K562 (cell line): Measurements from ENCODE around the gene B4GALNT3. TPM values are rescaled to one million over a fixed set of nuclear protein-coding genes. Genes with fewer than 3 reads are reported as not detected.
A peak's percentile ranks its signal among the peaks of the same experiment; 100 is the strongest.

Source experiments
- CBX1 ChIP-seq: sonication (generic); IDR thresholded peaks from 2 replicates; pipeline ENCODE4 v1.6.1; 2016; ENCODE audit warnings: antibody characterized with exemption, low read depth, mild to moderate bottlenecking
- CXXC5 ChIP-seq: fragments of 250-450 bp; sonication (Bioruptor Pico); IDR thresholded peaks from 2 replicates; pipeline ENCODE4 v1.8.0; 2022; ENCODE audit warnings: inconsistent platforms, mild to moderate bottlenecking, moderate library complexity
- DPF2 ChIP-seq: fragments of 450-650 bp; IDR thresholded peaks from 2 replicates; pipeline ENCODE4 v1.6.1; 2016
- EGR1 ChIP-seq: fragments of 450-650 bp; conservative IDR thresholded peaks from 2 replicates; pipeline ENCODE4 v1.6.1; 2017; ENCODE audit warnings: mild to moderate bottlenecking
- KLF6 ChIP-seq: fragments of 250-450 bp; sonication (Bioruptor Pico); IDR thresholded peaks from 2 replicates; pipeline ENCODE4 v1.4.0; 2020; ENCODE audit warnings: mild to moderate bottlenecking, moderate library complexity, borderline replicate concordance
- NR2C2 ChIP-seq, 2 experiments: fragments of 200-800 bp in 1 of 2; sonication (Bioruptor generic) in 1 of 2; sonication (generic) in 1 of 2; formaldehyde crosslinking in 1 of 2; IDR thresholded peaks; 2 replicates each; pipeline versions ENCODE4 v1.6.1 to v1.8.0; 2016 to 2022; ENCODE audit warnings: mild to moderate bottlenecking in 1 of 2, missing compliant biosample characterization in 1 of 2, missing genetic modification characterization in 1 of 2, missing genetic modification reagents in 1 of 2
- NUFIP1 ChIP-seq: fragments of 450-650 bp; IDR thresholded peaks from 2 replicates; pipeline ENCODE4 v1.6.1; 2018; ENCODE audit not compliant: partially characterized antibody
- PURB ChIP-seq: sonication (generic); formaldehyde crosslinking; IDR thresholded peaks from 2 replicates; pipeline ENCODE4 v1.9.0; 2021; ENCODE audit warnings: low read depth, mild to moderate bottlenecking, missing genetic modification reagents
- SAFB ChIP-seq: fragments of 200-400 bp; formaldehyde crosslinking; IDR thresholded peaks from 2 replicates; pipeline ENCODE4 v1.6.1; 2017; ENCODE audit warnings: low read depth, low read length, borderline replicate concordance
- SREBF1 ChIP-seq: fragments of 150-350 bp; IDR thresholded peaks from 2 replicates; pipeline ENCODE4 v1.6.1; 2014; ENCODE audit warnings: antibody characterized with exemption, low read depth, low read length, borderline replicate concordance
- ZNF165 ChIP-seq: fragments of 250-450 bp; sonication (Bioruptor Pico); IDR thresholded peaks from 2 replicates; pipeline ENCODE4 v1.4.0; 2020; ENCODE audit warnings: borderline replicate concordance
- ZNF436 ChIP-seq: fragments of 250-450, 450-650 bp; sonication (Bioruptor Pico); formaldehyde crosslinking; IDR thresholded peaks from 2 replicates; pipeline ENCODE4 v1.7.0; 2020; ENCODE audit warnings: mild to moderate bottlenecking
- ZNF584 ChIP-seq: fragments of 200-800 bp; sonication (Bioruptor generic); IDR thresholded peaks from 2 replicates; pipeline ENCODE4 v1.6.1; 2016; ENCODE audit warnings: low read depth, mild to moderate bottlenecking, missing genetic modification characterization, missing compliant biosample characterization
- polyA plus RNA-seq, 8 experiments: library from polyadenylated mRNA; depleted of rRNA in 4 of 8; stranded (reverse) in 5 of 8; unstranded in 3 of 8; fragments of >200 nt; fragmentation: Nextera tagmentation in 2 of 8; fragmentation: Illumina TruSeq in 1 of 8; extraction: Ambion mirVana in 2 of 8; extraction: Trizol in 1 of 8; gene quantifications; 2 replicates each; pipeline versions ENCODE4 v1.2.1 to v1.2.3, GENCODE V29; 2011 to 2014; ENCODE audit warnings: inconsistent platforms in 1 of 8, missing spikeins in 1 of 8
- total RNA-seq, 7 experiments: library from RNA; depleted of rRNA in 6 of 7; stranded (reverse); fragments of >200 nt in 6 of 7; fragmentation: Illumina TruSeq in 2 of 7; extraction: Trizol in 2 of 7; gene quantifications; 2 replicates each; pipeline versions ENCODE4 v1.2.1 to v1.2.3, GENCODE V29; 2011 to 2021; ENCODE audit warnings: low replicate concordance in 1 of 7
- TF ChIP-seq, protein P1 (sequence below), 2 experiments: fragments of 450-650 bp; formaldehyde crosslinking in 1 of 2; IDR thresholded peaks; 2 replicates each; pipeline versions ENCODE4 v1.4.0 to v1.6.1; 2014 to 2020; ENCODE audit warnings: mild to moderate bottlenecking in 2 of 2, borderline replicate concordance in 1 of 2, low read depth in 1 of 2
- TF ChIP-seq, protein P2 (sequence below), 3 experiments: IDR thresholded peaks in 2 of 3; conservative IDR thresholded peaks in 1 of 3; 2 replicates each; pipeline ENCODE4 v1.5.1; 2011 to 2012; ENCODE audit warnings: low read length in 3 of 3, mild to moderate bottlenecking in 3 of 3, control low read depth in 2 of 3, improper control_type of control experiment in 1 of 3, inconsistent platforms in 1 of 3, low read depth in 1 of 3, mixed read lengths in 1 of 3, moderate library complexity in 1 of 3; ENCODE audit not compliant: insufficient read depth in 2 of 3
- TF ChIP-seq, protein P3 (sequence below): conservative IDR thresholded peaks from 2 replicates; pipeline ENCODE4 v1.6.1; 2011; ENCODE audit warnings: low read depth, mild to moderate bottlenecking, low read length; ENCODE audit not compliant: control insufficient read depth

B4GALNT3 gene
- total and polyA plus RNA-seq, 9 of the 15 experiments (the other 6 are each of a cell fraction or from before 2014, with no cell fraction given) = 0.04 to 0.36 (median 0.10) TPM; not detected in 6

DNA sequence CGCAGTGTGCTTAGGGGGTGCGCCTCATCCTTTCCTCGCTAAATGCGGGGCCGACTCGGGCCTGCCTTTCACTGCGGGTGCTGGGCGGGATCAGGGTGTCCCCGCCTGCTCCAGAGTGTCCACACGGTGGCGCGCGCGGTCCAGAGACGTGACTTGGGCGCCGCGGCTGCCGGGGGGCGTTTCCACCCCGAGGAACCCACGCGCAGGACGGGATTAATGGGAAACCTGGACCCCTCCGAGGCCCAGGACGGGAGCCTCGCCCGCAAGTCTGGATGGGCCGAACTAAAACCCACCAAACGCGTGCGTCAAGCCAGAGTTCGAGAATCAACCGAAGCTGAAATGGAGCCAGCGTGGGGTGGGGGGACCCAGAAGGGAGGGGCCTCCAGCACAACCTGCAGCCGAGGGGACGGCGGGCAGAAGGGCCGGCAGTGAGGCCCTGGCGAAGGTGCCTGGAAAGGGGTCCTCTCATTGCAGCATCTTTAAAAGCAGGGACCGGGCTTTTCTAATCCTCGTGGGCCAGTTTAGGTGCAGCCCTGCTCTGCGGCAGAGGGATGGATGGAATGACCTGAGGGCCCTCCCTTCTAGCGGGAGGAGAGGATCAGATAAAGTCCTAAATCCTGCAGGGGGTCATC lies 110.2 kb downstream of the B4GALNT3 start (continued):
- no peak for TF ChIP-seq ZNF584
- TF ChIP-seq, protein P1, sequence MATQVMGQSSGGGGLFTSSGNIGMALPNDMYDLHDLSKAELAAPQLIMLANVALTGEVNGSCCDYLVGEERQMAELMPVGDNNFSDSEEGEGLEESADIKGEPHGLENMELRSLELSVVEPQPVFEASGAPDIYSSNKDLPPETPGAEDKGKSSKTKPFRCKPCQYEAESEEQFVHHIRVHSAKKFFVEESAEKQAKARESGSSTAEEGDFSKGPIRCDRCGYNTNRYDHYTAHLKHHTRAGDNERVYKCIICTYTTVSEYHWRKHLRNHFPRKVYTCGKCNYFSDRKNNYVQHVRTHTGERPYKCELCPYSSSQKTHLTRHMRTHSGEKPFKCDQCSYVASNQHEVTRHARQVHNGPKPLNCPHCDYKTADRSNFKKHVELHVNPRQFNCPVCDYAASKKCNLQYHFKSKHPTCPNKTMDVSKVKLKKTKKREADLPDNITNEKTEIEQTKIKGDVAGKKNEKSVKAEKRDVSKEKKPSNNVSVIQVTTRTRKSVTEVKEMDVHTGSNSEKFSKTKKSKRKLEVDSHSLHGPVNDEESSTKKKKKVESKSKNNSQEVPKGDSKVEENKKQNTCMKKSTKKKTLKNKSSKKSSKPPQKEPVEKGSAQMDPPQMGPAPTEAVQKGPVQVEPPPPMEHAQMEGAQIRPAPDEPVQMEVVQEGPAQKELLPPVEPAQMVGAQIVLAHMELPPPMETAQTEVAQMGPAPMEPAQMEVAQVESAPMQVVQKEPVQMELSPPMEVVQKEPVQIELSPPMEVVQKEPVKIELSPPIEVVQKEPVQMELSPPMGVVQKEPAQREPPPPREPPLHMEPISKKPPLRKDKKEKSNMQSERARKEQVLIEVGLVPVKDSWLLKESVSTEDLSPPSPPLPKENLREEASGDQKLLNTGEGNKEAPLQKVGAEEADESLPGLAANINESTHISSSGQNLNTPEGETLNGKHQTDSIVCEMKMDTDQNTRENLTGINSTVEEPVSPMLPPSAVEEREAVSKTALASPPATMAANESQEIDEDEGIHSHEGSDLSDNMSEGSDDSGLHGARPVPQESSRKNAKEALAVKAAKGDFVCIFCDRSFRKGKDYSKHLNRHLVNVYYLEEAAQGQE (IDR thresholded peaks at IDR 0.05; ENCODE audit: borderline replicate concordance) = peak; percentile 77
- TF ChIP-seq, protein P1 (CRISPR knock-in tag; IDR thresholded peaks at IDR 0.05; ENCODE audit: low read depth) = no peak
- 0 out of 2 replicates have a peak, but pooled peaks have one; percentile 10 for TF ChIP-seq DPF2
- TF ChIP-seq, protein P2, sequence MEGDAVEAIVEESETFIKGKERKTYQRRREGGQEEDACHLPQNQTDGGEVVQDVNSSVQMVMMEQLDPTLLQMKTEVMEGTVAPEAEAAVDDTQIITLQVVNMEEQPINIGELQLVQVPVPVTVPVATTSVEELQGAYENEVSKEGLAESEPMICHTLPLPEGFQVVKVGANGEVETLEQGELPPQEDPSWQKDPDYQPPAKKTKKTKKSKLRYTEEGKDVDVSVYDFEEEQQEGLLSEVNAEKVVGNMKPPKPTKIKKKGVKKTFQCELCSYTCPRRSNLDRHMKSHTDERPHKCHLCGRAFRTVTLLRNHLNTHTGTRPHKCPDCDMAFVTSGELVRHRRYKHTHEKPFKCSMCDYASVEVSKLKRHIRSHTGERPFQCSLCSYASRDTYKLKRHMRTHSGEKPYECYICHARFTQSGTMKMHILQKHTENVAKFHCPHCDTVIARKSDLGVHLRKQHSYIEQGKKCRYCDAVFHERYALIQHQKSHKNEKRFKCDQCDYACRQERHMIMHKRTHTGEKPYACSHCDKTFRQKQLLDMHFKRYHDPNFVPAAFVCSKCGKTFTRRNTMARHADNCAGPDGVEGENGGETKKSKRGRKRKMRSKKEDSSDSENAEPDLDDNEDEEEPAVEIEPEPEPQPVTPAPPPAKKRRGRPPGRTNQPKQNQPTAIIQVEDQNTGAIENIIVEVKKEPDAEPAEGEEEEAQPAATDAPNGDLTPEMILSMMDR (IDR thresholded peaks at IDR 0.05 in 2 of 3, conservative IDR thresholded peaks at IDR 0.05 in 1 of 3; ENCODE audit: insufficient read depth in 2 of 3, low read depth in 1 of 3, low read length in 3 of 3) = peak; percentile 77 to 89 (median 82)
- no peak for TF ChIP-seq NUFIP1
- TF ChIP-seq EGR1 = peak; percentile 44; the same call in 1 of the 2 replicates
- TF ChIP-seq ZNF165 = no peak
- peak; percentile 54; the same call in 1 of the 2 replicates for TF ChIP-seq SAFB
- peak; percentile 56 for TF ChIP-seq CXXC5 (CRISPR knock-in tag)
- TF ChIP-seq PURB (CRISPR knock-in tag) = no peak
- 0 out of 2 replicates have a peak, but pooled peaks have one; percentile 57 for TF ChIP-seq SREBF1
- no peak for TF ChIP-seq ZNF436 (CRISPR knock-in tag)
- TF ChIP-seq CBX1 = no peak
- TF ChIP-seq KLF6 (CRISPR knock-in tag) = no peak
- peak; percentile 89 for TF ChIP-seq NR2C2 (CRISPR knock-in tag; IDR thresholded peaks at IDR 0.05)
- peak; percentile 88 for TF ChIP-seq NR2C2 (tag; IDR thresholded peaks at IDR 0.05)
- TF ChIP-seq, protein P3, sequence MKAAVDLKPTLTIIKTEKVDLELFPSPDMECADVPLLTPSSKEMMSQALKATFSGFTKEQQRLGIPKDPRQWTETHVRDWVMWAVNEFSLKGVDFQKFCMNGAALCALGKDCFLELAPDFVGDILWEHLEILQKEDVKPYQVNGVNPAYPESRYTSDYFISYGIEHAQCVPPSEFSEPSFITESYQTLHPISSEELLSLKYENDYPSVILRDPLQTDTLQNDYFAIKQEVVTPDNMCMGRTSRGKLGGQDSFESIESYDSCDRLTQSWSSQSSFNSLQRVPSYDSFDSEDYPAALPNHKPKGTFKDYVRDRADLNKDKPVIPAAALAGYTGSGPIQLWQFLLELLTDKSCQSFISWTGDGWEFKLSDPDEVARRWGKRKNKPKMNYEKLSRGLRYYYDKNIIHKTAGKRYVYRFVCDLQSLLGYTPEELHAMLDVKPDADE = peak; percentile 48; the same call in 1 of the 2 replicates
